Measurements from ENCODE around the gene COL26A1.
"Not testable (repeated sequence)": the region's sequence is repeated elsewhere in the genome, so short reads cannot be mapped to it uniquely, and the experiment has no call there.

COL26A1 gene

DNA sequence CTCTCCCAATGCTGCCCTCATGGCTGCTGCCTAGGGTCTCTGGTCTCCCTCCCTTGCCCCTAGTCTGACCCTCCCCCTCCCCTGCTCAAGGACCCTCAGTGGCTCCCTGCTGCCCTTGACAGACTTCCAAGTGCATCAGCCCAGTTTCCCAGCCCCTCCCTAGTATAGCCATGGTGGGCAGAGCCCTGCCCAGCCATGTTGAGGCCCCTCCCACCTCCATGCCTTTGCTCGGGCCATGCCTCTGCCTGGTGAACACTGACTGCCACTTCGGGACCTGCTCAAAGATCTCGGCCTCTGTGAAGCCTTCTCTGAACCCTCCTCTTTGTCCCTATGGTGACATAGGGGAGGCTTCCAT, 193.2 kb downstream of the COL26A1 start:
- TF ChIP-seq, protein P1, sequence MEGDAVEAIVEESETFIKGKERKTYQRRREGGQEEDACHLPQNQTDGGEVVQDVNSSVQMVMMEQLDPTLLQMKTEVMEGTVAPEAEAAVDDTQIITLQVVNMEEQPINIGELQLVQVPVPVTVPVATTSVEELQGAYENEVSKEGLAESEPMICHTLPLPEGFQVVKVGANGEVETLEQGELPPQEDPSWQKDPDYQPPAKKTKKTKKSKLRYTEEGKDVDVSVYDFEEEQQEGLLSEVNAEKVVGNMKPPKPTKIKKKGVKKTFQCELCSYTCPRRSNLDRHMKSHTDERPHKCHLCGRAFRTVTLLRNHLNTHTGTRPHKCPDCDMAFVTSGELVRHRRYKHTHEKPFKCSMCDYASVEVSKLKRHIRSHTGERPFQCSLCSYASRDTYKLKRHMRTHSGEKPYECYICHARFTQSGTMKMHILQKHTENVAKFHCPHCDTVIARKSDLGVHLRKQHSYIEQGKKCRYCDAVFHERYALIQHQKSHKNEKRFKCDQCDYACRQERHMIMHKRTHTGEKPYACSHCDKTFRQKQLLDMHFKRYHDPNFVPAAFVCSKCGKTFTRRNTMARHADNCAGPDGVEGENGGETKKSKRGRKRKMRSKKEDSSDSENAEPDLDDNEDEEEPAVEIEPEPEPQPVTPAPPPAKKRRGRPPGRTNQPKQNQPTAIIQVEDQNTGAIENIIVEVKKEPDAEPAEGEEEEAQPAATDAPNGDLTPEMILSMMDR (IDR thresholded peaks at IDR 0.05; ENCODE audit: low read depth, low read length, missing control alignments) = no peak
- in situ Hi-C loops (cut with HindIII; ENCODE audit: low sequenced_read_pairs) = no loop called here
- no peak for DNase-seq (ENCODE audit: low read depth)
- no peak overlapping the region for H3K4me3 ChIP-seq (ENCODE audit: low read depth, low read length)

DNA sequence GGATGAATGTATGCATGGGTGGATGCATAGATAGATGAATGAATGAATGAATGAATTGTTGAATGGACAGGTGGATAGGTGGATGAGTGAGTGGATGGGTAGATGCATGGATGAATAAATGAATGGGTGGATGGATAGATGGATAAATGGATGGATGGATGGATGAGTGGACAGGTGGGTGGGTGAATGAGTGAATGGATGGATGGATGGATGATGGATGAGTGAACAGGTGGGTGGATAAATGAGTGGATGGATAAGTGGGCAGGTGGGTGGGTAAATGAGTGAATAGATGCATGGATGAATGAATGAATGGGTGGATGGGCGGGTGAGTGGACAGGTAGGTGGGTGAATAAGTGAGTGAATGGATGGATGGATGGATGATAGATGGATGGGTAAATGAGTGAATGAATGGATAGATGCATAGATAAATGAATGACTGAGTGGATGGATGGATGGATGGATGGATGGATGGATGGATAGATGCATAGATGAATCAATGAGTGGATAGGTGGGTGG, 193.8 kb downstream of the COL26A1 start:
- no peak for DNase-seq (ENCODE audit: low read depth)
- TF ChIP-seq, protein P1 (IDR thresholded peaks at IDR 0.05; ENCODE audit: low read depth, low read length, missing control alignments) = no peak
- no peak overlapping the region for H3K4me3 ChIP-seq (ENCODE audit: low read depth, low read length)
- in situ Hi-C loops (cut with HindIII; ENCODE audit: low sequenced_read_pairs) = no loop called here

DNA sequence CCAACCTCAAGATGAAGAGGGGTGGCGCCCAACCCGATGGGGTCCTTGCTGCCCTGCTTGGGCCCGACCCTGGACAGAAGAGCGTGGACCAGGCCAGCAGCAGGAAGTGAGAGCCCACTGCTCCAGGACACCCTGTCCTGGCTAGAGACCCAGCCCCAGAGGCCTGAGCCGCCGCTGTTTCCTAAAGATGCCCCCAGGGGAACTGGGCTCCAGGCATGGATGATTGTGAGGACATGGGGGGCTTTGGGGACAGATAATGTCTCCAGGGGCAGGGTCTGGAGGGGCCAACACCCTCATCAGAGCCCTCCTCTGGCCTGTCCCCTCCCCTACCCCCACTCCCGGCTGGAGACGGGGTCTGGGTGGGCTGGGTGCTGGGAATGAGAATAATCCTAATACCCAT, 194.7 kb downstream of the COL26A1 start:
- TF ChIP-seq, protein P1 (IDR thresholded peaks at IDR 0.05; ENCODE audit: low read depth, low read length, missing control alignments) = no peak
- H3K4me3 ChIP-seq (ENCODE audit: low read depth, low read length) = no peak overlapping the region
- DNase-seq (ENCODE audit: low read depth) = no peak
- in situ Hi-C loops (cut with HindIII; ENCODE audit: low sequenced_read_pairs) = no loop called here

DNA sequence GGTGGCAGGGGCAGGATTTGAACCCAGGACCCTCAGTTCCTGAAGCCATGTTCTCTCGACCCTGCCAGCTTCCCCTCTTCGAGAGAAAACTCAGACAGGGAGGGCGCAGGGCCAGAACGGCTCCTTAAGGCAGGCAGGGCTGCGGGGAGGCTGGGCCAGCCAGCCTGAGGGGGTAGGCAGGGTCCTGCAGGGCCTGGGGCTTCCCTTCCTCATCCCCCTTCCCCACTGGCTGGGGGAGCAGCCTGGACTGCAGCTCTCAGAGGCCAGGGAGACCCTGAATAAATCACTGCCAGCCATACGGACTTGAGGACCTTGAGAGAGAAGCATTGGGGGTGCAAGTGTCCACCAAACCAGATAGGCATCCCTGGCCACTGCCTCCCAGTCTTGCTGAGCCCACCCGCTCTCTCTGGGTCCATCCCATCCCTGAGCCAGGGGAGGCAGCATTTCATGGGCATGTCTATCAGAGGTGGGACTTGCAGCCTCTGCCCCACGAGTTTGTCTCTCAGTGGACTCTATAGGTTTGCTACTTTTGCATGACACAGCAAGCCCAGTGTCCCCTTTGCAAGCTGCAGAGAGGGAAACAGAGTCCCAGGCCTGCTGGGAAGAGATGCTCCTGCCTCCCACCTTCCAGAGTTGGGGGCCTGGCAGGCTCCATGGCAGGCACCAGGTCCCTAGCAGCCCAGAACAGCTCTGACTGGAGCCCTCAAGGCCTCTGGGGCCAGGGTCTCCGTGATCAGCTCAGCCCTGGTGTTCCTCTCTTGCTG, 195.5 kb downstream of the COL26A1 start:
- TF ChIP-seq, protein P1 (IDR thresholded peaks at IDR 0.05; ENCODE audit: low read depth, low read length, missing control alignments) = no peak
- H3K4me3 ChIP-seq (ENCODE audit: low read depth, low read length) = no peak overlapping the region
- in situ Hi-C loops (cut with HindIII; ENCODE audit: low sequenced_read_pairs) = no loop called here
- no peak for DNase-seq (ENCODE audit: low read depth)

DNA sequence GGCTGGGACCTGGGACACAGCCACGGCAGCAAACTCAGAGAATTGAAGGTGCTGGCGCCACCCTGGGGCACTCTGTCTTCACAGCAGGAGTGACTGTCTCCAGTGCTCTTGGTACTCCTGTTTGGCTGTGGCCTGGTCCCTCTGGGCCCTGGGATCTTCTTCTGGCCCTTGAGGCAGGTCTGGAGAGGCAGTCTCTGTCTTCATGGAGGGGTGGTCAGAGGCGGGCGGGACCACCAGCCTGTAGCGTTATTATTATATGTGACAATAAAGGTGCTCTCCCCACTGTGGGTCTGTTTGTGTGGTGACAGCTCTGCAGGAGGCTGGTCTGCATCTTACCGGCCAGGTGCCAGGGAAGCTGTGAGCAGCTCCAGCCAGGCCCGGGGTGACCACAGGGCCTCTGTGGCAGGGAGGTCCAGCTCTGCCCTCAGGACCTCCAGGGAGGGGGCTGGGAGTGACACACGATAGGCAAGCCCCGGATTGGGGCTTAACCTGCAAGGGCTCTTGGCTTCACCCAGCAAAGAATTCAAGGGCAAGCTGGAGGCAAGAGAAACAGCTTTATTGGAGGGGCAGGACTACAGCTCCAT, 196.2 kb downstream of the COL26A1 start:
- TF ChIP-seq, protein P1 (IDR thresholded peaks at IDR 0.05; ENCODE audit: low read depth, low read length, missing control alignments) = no peak
- no peak for DNase-seq (ENCODE audit: low read depth)
- in situ Hi-C loops (cut with HindIII; ENCODE audit: low sequenced_read_pairs) = no loop called here
- H3K4me3 ChIP-seq (ENCODE audit: low read depth, low read length) = no peak overlapping the region

DNA sequence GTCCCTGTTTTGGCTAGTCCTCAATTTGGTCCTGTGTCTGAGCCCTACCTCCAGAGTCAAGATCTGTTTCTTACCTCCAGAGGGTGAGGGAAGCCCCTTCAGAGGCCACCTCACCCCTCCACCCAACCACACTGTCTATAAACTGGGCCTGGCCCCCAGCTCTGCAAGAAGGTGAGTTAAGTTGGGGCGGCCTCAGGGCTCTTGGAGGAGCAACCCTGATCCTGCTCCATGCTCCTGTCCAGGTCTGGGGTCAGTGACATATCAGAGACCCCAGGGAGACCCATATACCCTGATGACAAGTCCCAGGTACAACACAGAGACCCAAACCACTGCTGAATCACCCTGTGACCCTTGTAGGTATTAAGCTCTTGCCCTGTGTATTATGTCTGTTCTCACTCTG, 196.9 kb downstream of the COL26A1 start:
- in situ Hi-C loops (cut with HindIII; ENCODE audit: low sequenced_read_pairs) = no loop called here
- TF ChIP-seq, protein P1 (IDR thresholded peaks at IDR 0.05; ENCODE audit: low read depth, low read length, missing control alignments) = no peak
- no peak overlapping the region for H3K4me3 ChIP-seq (ENCODE audit: low read depth, low read length)
- DNase-seq (ENCODE audit: low read depth) = no peak

DNA sequence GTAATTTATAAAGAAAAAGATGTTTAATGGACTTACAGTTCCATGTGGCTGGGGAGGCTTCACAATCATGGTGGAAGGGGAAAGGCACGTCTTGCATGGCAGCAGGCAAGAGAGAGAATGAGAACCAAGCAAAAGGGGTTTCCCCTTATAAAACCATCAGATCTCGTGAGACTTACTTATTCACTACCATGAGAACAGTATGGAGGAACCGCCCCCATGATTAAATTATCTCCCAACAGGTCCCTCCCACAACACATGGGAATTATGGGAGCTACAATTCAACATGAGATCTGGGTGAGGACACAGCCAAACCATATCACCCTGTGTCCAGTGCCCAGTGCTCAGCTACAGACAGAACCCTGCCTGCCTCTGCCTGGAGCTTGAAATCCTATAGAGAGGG, 197.3 kb downstream of the COL26A1 start:
- DNase-seq (ENCODE audit: low read depth); in situ Hi-C loops (cut with HindIII; ENCODE audit: low sequenced_read_pairs); H3K4me3 ChIP-seq (ENCODE audit: low read depth, low read length): not testable (repeated sequence)

Data from astrocyte of the cerebellum (primary cell).